HUDEP-2 (cell line): ENCODE results near the gene FGF13.

Experiments used
- DNase-seq, 76 experiments: peaks; one replicate each; lab custom pipeline; 2025; ENCODE audit not compliant: unreplicated experiment in 76 of 76; lab: John Stamatoyannopoulos, UW

FGF13 gene

GRCh38 chrX:138664466-138664865 lies 47.1 kb downstream of the FGF13 start:
- DNase-seq, result no peak

GRCh38 chrX:138664016-138664415 lies 47.5 kb downstream of the FGF13 start:
- DNase-seq, result no peak

- no peak for DNase-seq
These were observed 60.0 kb downstream of the FGF13 start for GRCh38 chrX:138651494-138651893.

- DNase-seq, result peak in 1 of 76 experiments; percentile 0
These were observed 62.9 kb downstream of the FGF13 start for GRCh38 chrX:138648568-138648967.

- DNase-seq, result no peak
These were observed 72.5 kb downstream of the FGF13 start for GRCh38 chrX:138638996-138639395.
